Stimulated activated effector memory CD8-positive, alpha-beta T cell treated with anti-CD3 and anti-CD28 coated beads, Interleukin-12 subunit alpha, Interleukin-12 subunit beta, amount 100 ng/mL, for 72 hours (primary cell): ENCODE results near the gene ZKSCAN1.
"Not testable (repeated sequence)": the region's sequence is repeated elsewhere in the genome, so short reads cannot be mapped to it uniquely, and the experiment has no call there.

Source experiments
- ATAC-seq: fragments of 150-1000 bp; cut with Tn5 transposase; 2 replicates; pipeline ENCODE4 v1.10.0; 2021
- DNase-seq, 2 donors: peaks; one replicate each; pipeline ENCODE4 v3.0.0; 2021 to 2022; ENCODE audit warnings: low spot score in 2 of 2
- H3K27ac Mint-ChIP-seq: one replicate; pipeline ENCODE4 v1.8.0; 2022; ENCODE audit warnings: mild to moderate bottlenecking, mixed read lengths
- H3K36me3 Mint-ChIP-seq: one replicate; pipeline ENCODE4 v1.8.0; 2022; ENCODE audit warnings: mild to moderate bottlenecking, mixed read lengths
- H3K4me1 Mint-ChIP-seq: one replicate; pipeline ENCODE4 v1.8.0; 2022; ENCODE audit warnings: mixed read lengths
- H3K4me3 Mint-ChIP-seq: one replicate; pipeline ENCODE4 v1.8.0; 2022; ENCODE audit warnings: mild to moderate bottlenecking, mixed read lengths
- H3K9me3 Mint-ChIP-seq: one replicate; pipeline ENCODE4 v1.8.0; 2022; ENCODE audit warnings: mixed read lengths

ZKSCAN1 gene

DNA sequence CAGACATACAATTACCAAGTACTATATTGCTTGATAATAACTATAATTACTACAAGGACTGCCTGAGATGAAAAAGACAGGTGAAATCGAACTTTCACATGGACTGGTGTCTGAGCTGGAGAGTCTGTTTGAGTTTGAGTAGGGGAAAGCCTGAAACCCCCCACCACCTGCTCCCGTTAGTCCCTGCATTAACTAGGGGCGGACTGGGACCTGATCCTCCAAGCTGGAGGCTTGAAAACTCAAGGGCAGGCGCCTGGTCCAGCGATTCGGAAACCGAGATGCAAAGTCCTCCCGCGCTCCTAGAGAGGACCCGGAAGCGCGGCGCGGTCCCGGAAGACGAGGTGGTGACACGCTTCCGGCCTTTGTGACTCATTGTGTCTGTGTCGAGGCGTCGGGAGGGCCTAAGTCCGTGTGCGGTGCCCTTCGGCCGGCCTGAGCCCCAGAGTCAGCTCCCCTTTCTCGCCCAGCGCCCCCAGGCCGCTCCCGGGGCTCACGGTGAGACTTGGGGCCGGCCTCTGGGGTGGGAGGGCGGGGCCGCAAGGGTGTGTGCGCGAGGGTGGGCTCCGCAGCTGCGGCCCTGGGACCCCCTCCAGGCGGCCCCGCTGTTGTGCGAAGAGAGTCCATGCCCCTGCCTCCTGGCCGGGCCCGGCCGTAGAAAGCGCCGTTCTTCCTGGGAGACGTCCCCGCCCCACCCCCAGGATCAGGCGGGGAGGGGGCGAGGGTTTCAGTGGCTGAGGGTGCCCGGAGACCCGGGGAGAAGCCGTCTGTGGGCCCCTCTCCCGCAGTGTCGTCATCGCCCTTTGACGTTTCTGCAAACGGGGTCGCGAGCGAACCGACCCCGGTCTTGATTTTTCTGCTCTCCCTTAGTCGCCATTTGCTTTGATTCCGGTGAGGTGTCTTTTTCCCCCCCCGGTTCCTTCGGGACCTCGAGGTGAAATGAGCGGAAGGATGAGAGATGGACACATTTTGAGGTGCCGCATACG lies at the start of gene ZKSCAN1:
ZKSCAN1 (plus strand) TSS at position 365 of the 983 bp plus-strand sequence. CDS start 7,911 bp downstream, outside the sequence.
- ATAC-seq (peak; percentile 99), DNase-seq (peak; percentile 70 to 87)
- peak within 1 kb of the TSS; percentile 88 for H3K4me3 Mint-ChIP-seq
- H3K27ac Mint-ChIP-seq = peak within 1 kb of the TSS; percentile 95
- peaks cover 32% of the 10 kb centered on the region for H3K36me3 Mint-ChIP-seq
- peaks cover 21% of the 10 kb centered on the region for H3K4me1 Mint-ChIP-seq
- H3K9me3 Mint-ChIP-seq = no peaks in the 10 kb centered on the region

DNA sequence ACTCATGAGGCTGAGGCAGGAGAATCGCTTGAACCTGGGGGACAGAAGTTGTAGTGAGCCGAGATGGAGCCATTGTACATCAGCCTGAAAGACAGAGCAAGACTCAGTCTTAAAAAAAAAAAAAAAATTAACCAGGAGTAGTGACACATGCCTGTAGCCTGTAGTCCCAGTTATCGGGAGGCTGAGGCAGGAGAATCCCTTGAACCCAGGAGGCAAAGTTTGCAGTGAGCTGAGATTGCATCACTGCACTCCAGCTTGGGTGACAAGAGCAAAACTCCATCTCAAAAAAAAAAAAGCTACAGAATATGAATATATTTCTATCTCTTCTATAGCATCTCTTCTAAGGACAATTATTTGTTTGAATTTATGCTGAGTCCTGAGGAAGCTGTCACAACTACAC lies 46.1 kb upstream of the ZKSCAN1 start:
- ATAC-seq = no peak
- no peaks in the 10 kb centered on the region for H3K4me1 Mint-ChIP-seq
- no peak for DNase-seq
- H3K27ac Mint-ChIP-seq = no peak overlapping the region
- no peak overlapping the region for H3K4me3 Mint-ChIP-seq
- H3K36me3 Mint-ChIP-seq = no peaks in the 10 kb centered on the region
- no peaks in the 10 kb centered on the region for H3K9me3 Mint-ChIP-seq

DNA sequence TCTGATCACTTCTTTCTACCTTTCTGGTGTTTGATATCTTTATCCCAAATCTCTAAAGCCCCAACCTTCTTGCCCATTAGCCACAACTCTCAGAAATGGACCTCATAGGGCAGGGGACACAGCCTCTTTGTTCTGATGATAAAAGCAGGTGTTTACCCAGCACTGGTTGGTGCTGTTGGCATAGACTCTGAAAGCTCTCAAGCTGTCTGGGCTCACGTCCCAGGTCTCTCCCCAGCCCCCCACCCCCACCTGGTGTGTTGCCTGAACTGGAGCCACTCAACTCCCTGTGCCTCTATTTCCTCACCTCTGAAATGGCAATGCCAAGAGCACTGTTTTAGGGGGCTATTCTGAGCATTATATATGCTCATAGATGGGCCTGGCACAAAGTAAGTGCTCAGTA lies 45.6 kb upstream of the ZKSCAN1 start:
- H3K9me3 Mint-ChIP-seq, DNase-seq, ATAC-seq, H3K4me3 Mint-ChIP-seq, H3K27ac Mint-ChIP-seq, H3K4me1 Mint-ChIP-seq, H3K36me3 Mint-ChIP-seq: not testable (repeated sequence)

- no peaks in the 10 kb centered on the region for H3K36me3 Mint-ChIP-seq
Measured at GRCh38 chr7:99971242-99971641, 44.2 kb upstream of the ZKSCAN1 start.

DNA sequence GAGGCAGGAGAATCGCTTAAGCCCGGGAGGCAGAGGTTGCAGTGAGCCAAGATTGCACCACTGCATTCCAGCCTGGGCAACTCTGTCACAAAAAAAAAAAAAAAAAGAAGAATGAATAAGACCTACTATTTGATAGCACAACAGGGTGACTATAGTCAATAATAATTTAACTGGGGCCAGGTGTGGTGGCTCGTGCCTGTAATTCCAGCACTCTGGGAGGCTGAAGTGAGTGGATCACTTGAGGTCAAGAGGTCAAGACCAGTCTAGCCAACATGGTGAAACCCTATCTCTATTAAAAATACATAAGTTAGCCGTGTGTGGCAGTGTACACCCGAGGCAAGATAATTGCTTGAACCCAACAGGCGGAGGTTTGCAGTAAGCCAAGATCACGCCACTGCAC lies 41.6 kb upstream of the ZKSCAN1 start:
- ATAC-seq, H3K4me3 Mint-ChIP-seq, H3K9me3 Mint-ChIP-seq, H3K27ac Mint-ChIP-seq, H3K36me3 Mint-ChIP-seq, H3K4me1 Mint-ChIP-seq, DNase-seq: not testable (repeated sequence)

More at GRCh38 chr7:99971242-99971641, 44.2 kb upstream of the ZKSCAN1 start:
- Mint-ChIP-seq H3K27ac (no peak overlapping the region), H3K4me1 (peaks cover 5% of the 10 kb centered on the region), H3K9me3 (no peaks in the 10 kb centered on the region), H3K4me3 (no peak overlapping the region)
- no peak for DNase-seq
- no peak for ATAC-seq

DNA sequence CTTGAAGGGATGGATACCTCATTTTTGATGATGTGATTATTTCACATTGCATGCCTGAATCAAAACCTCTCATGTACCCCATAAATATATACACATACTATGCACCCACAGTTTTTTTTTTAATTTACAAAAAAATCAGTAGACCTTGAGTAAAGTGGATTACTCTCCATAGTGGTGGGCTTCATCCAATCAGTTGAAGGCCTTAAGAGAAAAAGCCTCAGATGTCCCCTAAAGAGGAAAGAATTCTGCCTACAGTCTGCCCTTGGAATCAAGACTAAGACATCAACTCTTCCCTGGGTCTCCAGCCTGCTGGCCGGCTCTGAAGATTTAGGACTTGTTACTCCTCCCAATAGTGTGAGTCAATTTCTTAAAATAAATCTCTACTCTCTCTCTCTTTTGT lies 40.7 kb upstream of the ZKSCAN1 start:
- H3K36me3 Mint-ChIP-seq = no peaks in the 10 kb centered on the region
- DNase-seq (no peak), ATAC-seq (no peak)
- H3K4me3 Mint-ChIP-seq = no peak overlapping the region
- H3K27ac Mint-ChIP-seq = no peak overlapping the region
- H3K4me1 Mint-ChIP-seq = peaks cover 8% of the 10 kb centered on the region
- no peaks in the 10 kb centered on the region for H3K9me3 Mint-ChIP-seq

DNA sequence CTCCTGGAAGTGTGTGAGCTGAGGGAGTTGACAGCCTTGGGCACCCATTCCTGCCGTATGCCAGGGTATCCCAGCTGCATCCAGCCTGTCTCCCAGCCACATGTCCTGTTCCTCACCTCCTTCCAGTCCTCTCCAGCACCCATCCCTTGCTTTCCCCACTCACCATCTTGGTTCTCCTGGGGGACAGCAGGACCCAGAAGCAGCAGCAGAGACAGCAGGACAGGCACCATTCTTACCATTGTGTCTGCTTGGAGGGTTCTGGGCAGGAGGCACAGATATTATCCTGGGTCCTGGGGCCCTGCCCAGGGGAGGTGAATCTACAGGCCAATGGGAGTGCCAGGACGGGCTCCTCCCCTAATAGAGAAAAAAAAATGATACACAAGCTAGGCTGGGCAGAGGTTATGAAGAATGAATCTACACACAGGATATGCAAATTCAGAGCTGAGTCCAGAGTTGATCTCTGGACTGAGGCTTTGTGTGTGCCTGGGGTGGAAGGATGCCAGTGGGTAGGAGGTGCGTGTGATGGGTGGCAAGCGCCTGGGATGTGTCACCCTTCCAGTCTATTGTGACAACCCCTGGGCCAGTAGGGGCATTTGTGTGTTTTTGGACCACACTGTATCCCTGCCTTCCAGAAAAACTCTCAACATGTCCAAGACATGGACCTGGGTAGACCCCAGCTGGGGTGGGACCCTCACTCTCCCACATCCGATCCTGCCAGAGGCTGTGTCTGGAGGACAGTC lies 39.4 kb upstream of the ZKSCAN1 start, which contains the start of gene AZGP1:
AZGP1 (minus strand) TSS at position 250 of the 740 bp plus-strand sequence; CDS start at position 239, 11 bp downstream.
- Mint-ChIP-seq H3K9me3 (no peaks in the 10 kb centered on the region), H3K4me1 (peaks cover 19% of the 10 kb centered on the region), H3K4me3 (no peak within 1 kb of the TSS), H3K36me3 (no peaks in the 10 kb centered on the region), H3K27ac (peak within 1 kb of the TSS; percentile 4)
- DNase-seq = no peak
- ATAC-seq = peak; percentile 58

DNA sequence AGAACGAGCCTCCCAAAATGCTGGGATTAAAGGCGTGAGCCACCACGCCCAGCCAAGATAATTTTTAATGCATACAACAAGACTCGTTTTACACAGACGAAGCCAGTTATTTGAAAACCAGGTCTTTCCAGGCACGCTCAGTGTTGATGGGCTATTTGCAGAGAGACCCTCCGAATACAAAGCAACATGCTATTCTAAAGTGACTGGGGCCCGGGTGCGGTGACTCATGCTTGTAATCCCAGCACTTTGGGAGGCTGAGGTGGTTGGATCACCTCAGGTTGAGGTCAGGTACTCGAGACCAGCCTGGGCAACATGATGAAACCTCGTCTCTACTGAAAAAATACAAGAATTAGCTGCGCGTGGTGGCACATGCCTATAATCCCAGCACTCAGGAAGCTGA lies 38.8 kb upstream of the ZKSCAN1 start:
- DNase-seq = no peak
- peaks cover 19% of the 10 kb centered on the region for H3K4me1 Mint-ChIP-seq
- no peaks in the 10 kb centered on the region for H3K9me3 Mint-ChIP-seq
- no peaks in the 10 kb centered on the region for H3K36me3 Mint-ChIP-seq
- ATAC-seq = no peak
- H3K27ac Mint-ChIP-seq = no peak overlapping the region
- no peak overlapping the region for H3K4me3 Mint-ChIP-seq

- not testable (repeated sequence) for H3K27ac Mint-ChIP-seq, H3K4me3 Mint-ChIP-seq, H3K9me3 Mint-ChIP-seq, H3K36me3 Mint-ChIP-seq
- ATAC-seq (peak; percentile 66), DNase-seq (peak; percentile 58 to 79)
- peaks cover 19% of the 10 kb centered on the region for H3K4me1 Mint-ChIP-seq
Measured at GRCh38 chr7:99979814-99980225, 35.6 kb upstream of the ZKSCAN1 start.

DNA sequence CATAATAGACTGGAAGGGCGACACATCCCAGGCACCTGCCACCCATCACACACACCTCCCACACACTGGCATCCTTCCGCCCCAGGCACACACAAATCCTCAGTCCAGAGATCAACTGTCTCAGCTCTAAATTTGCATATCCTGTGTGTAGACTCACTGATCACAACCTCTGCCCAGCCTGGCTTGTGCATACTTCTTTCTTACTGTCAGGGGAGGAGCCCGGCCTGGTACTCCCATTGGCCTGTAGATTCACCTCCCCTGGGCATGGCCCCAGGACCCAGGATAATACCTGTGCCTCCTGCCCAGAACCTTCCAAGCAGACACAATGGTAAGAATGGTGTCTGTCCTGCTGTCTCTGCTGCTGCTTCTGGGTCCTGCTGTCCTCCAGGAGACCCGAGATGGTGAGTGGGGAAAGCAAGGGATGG lies 34.9 kb upstream of the ZKSCAN1 start:
- not testable (repeated sequence) for H3K36me3 Mint-ChIP-seq, DNase-seq, H3K4me3 Mint-ChIP-seq, H3K9me3 Mint-ChIP-seq
- peak overlapping the region; percentile 38 for H3K27ac Mint-ChIP-seq
- ATAC-seq = peak; percentile 75
- peaks cover 19% of the 10 kb centered on the region for H3K4me1 Mint-ChIP-seq

DNA sequence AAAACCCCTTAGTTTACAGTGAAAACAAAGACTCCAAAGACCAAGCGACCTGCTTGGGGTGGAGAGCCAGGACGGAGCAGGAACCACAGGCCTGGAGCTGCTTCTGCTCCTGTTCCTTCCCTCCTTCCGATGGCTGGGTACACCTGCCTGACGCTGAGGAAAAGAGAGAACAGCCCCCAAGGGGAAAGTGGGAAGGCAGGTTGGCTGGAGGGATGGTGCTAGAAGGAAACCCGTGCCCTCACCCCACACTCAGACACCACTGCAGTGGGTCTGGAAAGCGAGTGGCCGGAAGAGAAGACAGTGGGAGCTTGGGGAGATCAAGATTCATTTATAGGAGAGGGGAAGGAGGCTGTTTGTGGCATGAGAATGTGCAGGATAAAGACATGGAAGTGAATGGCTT lies 34.3 kb upstream of the ZKSCAN1 start:
- not testable (repeated sequence) for DNase-seq, H3K36me3 Mint-ChIP-seq, H3K4me3 Mint-ChIP-seq, ATAC-seq, H3K9me3 Mint-ChIP-seq
- Mint-ChIP-seq H3K4me1 (peaks cover 15% of the 10 kb centered on the region), H3K27ac (peak overlapping the region; percentile 38)

GRCh38 chr7:99984593-99984992 lies 30.8 kb upstream of the ZKSCAN1 start:
- no peaks in the 10 kb centered on the region for H3K36me3 Mint-ChIP-seq
- ATAC-seq (no peak), DNase-seq (no peak)
- H3K27ac Mint-ChIP-seq = no peak overlapping the region
- H3K9me3 Mint-ChIP-seq = no peaks in the 10 kb centered on the region
- peaks cover 11% of the 10 kb centered on the region for H3K4me1 Mint-ChIP-seq
- no peak overlapping the region for H3K4me3 Mint-ChIP-seq

DNA sequence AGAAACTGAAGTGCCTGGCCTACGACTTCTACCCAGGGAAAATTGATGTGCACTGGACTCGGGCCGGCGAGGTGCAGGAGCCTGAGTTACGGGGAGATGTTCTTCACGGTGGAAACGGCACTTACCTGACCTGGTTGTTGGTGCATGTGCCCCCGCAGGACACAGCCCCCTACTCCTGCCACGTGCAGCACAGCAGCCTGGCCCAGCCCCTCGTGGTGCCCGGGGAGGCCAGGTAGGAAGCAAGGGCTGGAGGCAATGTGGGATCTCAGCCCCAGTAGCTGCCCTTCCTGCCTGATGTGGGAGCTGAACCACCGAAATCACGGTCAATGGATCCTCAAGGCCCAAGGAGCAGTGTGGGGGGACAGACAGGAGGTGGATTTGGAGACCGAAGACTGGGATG lies 28.1 kb upstream of the ZKSCAN1 start:
- H3K36me3 Mint-ChIP-seq = not testable (repeated sequence)

DNA sequence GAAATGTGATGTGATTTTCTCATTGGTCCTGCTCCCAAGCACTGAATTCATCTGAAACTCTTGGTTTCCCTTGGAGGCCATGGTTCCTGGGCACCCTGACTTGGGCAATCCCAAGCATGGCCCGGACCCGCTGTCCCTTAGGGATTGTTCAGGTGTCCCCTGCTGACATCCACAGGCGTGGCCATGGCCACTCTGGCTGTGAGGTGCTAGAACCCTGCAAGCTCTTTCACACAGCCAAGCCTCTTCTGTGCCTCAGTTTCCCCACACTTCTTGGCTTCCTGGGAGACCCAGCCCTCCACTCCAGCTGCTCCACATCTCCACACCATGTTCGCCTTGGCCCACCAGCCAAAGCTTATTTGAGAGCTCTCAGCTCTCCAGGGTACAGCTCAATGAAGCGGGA lies 27.6 kb upstream of the ZKSCAN1 start:
- Mint-ChIP-seq H3K4me1 (no peaks in the 10 kb centered on the region), H3K27ac (no peak overlapping the region), H3K36me3 (no peaks in the 10 kb centered on the region), H3K9me3 (no peaks in the 10 kb centered on the region), H3K4me3 (no peak overlapping the region)
- ATAC-seq (no peak), DNase-seq (no peak)

More for the DNA sequence above, 28.1 kb upstream of the ZKSCAN1 start:
- not testable (repeated sequence) for H3K9me3 Mint-ChIP-seq, DNase-seq, ATAC-seq, H3K27ac Mint-ChIP-seq, H3K4me1 Mint-ChIP-seq, H3K4me3 Mint-ChIP-seq

DNA sequence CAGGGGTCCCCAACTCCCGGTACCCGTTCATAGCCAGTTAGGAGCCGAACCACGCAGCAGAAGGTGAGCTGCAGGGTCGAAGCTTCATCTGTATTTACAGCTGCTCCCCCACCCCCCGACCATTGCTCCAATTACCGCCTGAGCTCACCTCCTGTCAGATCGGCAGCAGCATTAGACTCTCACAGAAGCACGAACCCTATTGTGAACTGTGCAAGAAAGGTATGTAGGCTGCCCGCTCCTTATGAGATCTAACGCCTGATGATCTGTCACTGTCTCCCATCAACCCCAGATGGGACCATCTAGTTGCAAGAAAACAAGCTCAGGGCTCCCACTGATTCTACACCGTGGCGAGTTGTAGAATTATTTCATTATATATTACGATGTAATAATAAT lies 24.9 kb upstream of the ZKSCAN1 start:
- no peak for ATAC-seq

More for the DNA sequence above, 24.9 kb upstream of the ZKSCAN1 start:
- no peak overlapping the region for H3K27ac Mint-ChIP-seq
- no peaks in the 10 kb centered on the region for H3K4me1 Mint-ChIP-seq
- no peaks in the 10 kb centered on the region for H3K36me3 Mint-ChIP-seq
- H3K9me3 Mint-ChIP-seq = no peaks in the 10 kb centered on the region
- H3K4me3 Mint-ChIP-seq = no peak overlapping the region
- no peak for DNase-seq
